ENCODE data around the gene CACNA1C.

The CACNA1C gene

GRCh38 chr12:2247120-2247519 lies 194.3 kb downstream of the CACNA1C start:
- H3K4me3 ChIP-seq (IDR thresholded peaks at IDR 0.05; ENCODE audit: insufficient read depth, low read depth, low read length), result no peak overlapping the region
- no peak for TF ChIP-seq CTCF (conservative IDR thresholded peaks at IDR 0.05; ENCODE audit: low read depth, low read length)
- no peak overlapping the region for H2AFZ ChIP-seq (ENCODE audit: low read depth)
- no peaks in the 10 kb centered on the region for H4K20me1 ChIP-seq (ENCODE audit: insufficient read depth)
- no peaks in the 10 kb centered on the region for H3K79me2 ChIP-seq (ENCODE audit: insufficient read depth, low read depth)
- H3K27me3 ChIP-seq (ENCODE audit: insufficient read depth, low read depth), result no peaks in the 10 kb centered on the region
- no peak overlapping the region for H3K9ac ChIP-seq
- no peak overlapping the region for H3K27ac ChIP-seq
- no peaks in the 10 kb centered on the region for H3K36me3 ChIP-seq (ENCODE audit: insufficient read depth)
- no peaks in the 10 kb centered on the region for H3K4me1 ChIP-seq (ENCODE audit: low read depth, poor library complexity, severe bottlenecking)
- H3K4me2 ChIP-seq, result no peak overlapping the region

GRCh38 chr12:2247596-2247995 lies 194.8 kb downstream of the CACNA1C start:
- Histone ChIP-seq H3K27ac (no peak overlapping the region), H3K4me3 (IDR thresholded peaks at IDR 0.05; ENCODE audit: insufficient read depth, low read depth, low read length) (no peak overlapping the region), H3K4me2 (no peak overlapping the region)

GRCh38 chr12:2248087-2248900 lies 195.5 kb downstream of the CACNA1C start:
- Histone ChIP-seq H3K4me2 (no peak overlapping the region), H3K9ac (no peak overlapping the region), H3K4me1 (ENCODE audit: low read depth, poor library complexity, severe bottlenecking) (no peaks in the 10 kb centered on the region), H2AFZ (ENCODE audit: low read depth) (no peak overlapping the region), H3K27me3 (ENCODE audit: insufficient read depth, low read depth) (no peaks in the 10 kb centered on the region), H3K27ac (no peak overlapping the region), H3K36me3 (ENCODE audit: insufficient read depth) (no peaks in the 10 kb centered on the region), H3K79me2 (ENCODE audit: insufficient read depth, low read depth) (no peaks in the 10 kb centered on the region), H4K20me1 (ENCODE audit: insufficient read depth) (no peaks in the 10 kb centered on the region), H3K4me3 (IDR thresholded peaks at IDR 0.05; ENCODE audit: insufficient read depth, low read depth, low read length) (no peak overlapping the region)
- no peak for TF ChIP-seq CTCF (conservative IDR thresholded peaks at IDR 0.05; ENCODE audit: low read depth, low read length)

More at GRCh38 chr12:2247596-2247995, 194.8 kb downstream of the CACNA1C start:
- Histone ChIP-seq H3K4me1 (ENCODE audit: low read depth, poor library complexity, severe bottlenecking) (no peaks in the 10 kb centered on the region), H4K20me1 (ENCODE audit: insufficient read depth) (no peaks in the 10 kb centered on the region), H2AFZ (ENCODE audit: low read depth) (no peak overlapping the region), H3K36me3 (ENCODE audit: insufficient read depth) (no peaks in the 10 kb centered on the region), H3K9ac (no peak overlapping the region), H3K27me3 (ENCODE audit: insufficient read depth, low read depth) (no peaks in the 10 kb centered on the region), H3K79me2 (ENCODE audit: insufficient read depth, low read depth) (no peaks in the 10 kb centered on the region)
- TF ChIP-seq CTCF (conservative IDR thresholded peaks at IDR 0.05; ENCODE audit: low read depth, low read length), result no peak

- no peak overlapping the region for H3K4me2 ChIP-seq
- H3K27ac ChIP-seq, result no peak overlapping the region
- no peaks in the 10 kb centered on the region for H3K4me1 ChIP-seq (ENCODE audit: low read depth, poor library complexity, severe bottlenecking)
- H3K4me3 ChIP-seq (IDR thresholded peaks at IDR 0.05; ENCODE audit: insufficient read depth, low read depth, low read length), result no peak overlapping the region
- H3K9ac ChIP-seq, result no peak overlapping the region
- H4K20me1 ChIP-seq (ENCODE audit: insufficient read depth), result no peaks in the 10 kb centered on the region
- no peaks in the 10 kb centered on the region for H3K36me3 ChIP-seq (ENCODE audit: insufficient read depth)
- no peaks in the 10 kb centered on the region for H3K27me3 ChIP-seq (ENCODE audit: insufficient read depth, low read depth)
- no peaks in the 10 kb centered on the region for H3K79me2 ChIP-seq (ENCODE audit: insufficient read depth, low read depth)
- no peak for TF ChIP-seq CTCF (conservative IDR thresholded peaks at IDR 0.05; ENCODE audit: low read depth, low read length)
- no peak overlapping the region for H2AFZ ChIP-seq (ENCODE audit: low read depth)
These were observed 196.2 kb downstream of the CACNA1C start for GRCh38 chr12:2248901-2249381.
